GM20000 (cell line): Measurements from ENCODE around the gene GDF7.

Experiments
- DNase-seq: peaks from one replicate; pipeline ENCODE4 v3.0.0; 2012; ENCODE audit warnings: low spot score
- TF ChIP-seq, protein P1 (sequence below): IDR thresholded peaks from 2 replicates; pipeline ENCODE4 v1.5.1; 2012; ENCODE audit warnings: mild to moderate bottlenecking, control low read depth; ENCODE audit errors: extremely low read depth, missing control alignments

Gene GDF7

DNA sequence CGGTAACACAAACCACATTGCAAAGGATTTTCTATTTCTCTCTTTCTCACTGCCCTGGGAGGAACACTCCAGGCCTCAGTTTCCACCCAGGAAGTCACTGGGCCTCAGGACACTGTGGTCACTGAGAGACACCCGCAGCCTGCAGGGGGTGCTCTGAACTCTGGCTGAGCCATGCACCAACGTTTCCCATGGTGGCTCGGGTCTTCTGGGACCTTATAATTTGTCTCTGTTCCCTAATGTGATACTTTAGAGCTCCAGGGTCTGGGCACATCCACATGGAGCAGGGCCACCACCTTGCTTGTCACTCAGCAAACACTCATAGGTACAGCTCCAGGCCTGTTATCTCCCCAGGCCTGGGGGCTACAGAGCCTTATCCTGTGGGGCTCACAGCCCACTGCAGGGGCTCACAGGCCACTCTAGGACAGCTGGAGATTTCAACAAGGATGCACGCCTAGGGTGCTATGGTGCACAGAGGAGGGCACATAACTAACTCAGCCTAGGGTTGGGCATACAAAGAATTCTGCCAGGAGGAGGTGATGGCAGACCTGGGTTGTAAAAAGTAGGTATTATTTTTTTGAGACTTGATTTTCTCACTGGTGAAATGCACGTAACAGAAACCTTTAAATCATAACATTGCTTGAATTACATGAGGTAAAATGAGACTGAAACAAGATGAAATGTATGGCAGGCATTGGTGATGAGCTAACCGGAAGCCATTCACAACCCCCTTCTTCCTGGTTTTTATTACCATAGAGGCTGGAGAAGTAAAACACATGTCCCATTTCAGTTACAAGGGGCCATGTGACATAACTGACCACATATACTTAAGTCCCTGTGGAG is 13.0 kb upstream of the GDF7 start:
- TF ChIP-seq, protein P1, sequence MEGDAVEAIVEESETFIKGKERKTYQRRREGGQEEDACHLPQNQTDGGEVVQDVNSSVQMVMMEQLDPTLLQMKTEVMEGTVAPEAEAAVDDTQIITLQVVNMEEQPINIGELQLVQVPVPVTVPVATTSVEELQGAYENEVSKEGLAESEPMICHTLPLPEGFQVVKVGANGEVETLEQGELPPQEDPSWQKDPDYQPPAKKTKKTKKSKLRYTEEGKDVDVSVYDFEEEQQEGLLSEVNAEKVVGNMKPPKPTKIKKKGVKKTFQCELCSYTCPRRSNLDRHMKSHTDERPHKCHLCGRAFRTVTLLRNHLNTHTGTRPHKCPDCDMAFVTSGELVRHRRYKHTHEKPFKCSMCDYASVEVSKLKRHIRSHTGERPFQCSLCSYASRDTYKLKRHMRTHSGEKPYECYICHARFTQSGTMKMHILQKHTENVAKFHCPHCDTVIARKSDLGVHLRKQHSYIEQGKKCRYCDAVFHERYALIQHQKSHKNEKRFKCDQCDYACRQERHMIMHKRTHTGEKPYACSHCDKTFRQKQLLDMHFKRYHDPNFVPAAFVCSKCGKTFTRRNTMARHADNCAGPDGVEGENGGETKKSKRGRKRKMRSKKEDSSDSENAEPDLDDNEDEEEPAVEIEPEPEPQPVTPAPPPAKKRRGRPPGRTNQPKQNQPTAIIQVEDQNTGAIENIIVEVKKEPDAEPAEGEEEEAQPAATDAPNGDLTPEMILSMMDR: no peak
- DNase-seq: no peak

DNA sequence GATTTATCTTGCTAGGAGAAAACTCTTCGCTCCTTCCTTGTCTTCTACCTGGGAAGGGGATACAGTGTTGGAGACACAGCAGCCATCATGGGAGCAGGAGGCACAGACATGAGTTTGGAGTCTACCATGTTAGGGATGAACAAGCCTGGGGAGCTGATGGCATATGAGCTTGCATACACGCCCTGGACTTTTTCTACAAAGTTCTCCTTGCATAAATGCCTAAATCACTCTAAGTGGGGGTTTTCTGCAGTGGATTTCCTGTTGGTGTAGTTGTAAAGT is 12.5 kb upstream of the GDF7 start:
- TF ChIP-seq, protein P1: no peak
- no peak for DNase-seq

DNA sequence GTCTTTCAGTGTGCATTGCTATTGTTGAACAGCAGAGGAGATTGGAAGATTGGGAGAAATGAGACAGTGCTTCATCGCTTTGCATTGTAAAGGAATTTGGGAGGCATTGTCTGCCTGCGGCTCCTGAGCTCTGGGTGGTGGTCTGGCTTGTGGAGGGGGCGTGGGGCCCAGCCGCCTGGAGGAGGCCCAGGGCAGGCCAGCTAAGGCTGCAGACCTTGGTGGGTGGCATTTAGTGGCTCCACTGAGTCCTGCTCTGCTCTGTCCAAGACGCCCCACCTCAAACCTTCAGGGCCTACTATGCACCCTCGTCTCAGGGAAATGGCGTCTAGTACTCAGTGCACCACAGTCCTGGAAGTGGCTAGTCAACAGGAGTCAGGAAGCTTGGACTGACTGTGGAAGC is 10.4 kb upstream of the GDF7 start:
- TF ChIP-seq, protein P1: no peak
- DNase-seq: no peak

DNA sequence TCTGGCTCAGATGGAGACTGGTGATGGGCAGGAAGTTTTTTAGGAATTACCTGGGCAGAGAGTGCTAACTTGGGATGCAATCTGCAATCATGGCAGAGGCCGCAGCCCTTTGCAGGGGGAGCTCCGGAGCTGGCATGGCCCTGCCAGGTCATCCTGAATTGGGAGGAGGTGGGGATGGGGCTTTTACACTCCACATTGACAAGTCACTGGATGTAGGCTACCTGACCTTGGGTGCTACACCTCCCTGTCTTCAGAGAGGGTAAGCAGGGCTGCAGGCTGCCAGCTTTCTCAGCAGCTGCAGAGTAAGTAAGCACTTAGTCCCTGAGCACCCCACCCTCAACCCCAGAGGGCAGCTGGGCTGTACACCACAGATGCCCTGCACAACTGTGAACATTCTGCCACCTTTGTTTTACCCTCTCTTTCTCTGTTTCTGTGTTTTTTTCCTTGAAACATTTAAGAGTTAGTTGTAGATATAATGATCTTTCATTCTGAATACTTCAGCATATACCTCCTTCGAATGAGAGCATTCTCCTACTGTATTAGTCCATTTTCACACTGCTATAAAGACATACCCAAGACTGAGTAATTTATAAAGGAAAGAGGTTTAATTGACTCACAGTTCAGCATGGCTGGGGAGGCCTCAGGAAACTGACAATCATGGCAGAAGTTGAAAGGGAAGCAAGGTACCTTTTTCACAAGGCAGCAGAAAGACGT is 9.3 kb upstream of the GDF7 start:
- DNase-seq: no peak
- TF ChIP-seq, protein P1: no peak

DNA sequence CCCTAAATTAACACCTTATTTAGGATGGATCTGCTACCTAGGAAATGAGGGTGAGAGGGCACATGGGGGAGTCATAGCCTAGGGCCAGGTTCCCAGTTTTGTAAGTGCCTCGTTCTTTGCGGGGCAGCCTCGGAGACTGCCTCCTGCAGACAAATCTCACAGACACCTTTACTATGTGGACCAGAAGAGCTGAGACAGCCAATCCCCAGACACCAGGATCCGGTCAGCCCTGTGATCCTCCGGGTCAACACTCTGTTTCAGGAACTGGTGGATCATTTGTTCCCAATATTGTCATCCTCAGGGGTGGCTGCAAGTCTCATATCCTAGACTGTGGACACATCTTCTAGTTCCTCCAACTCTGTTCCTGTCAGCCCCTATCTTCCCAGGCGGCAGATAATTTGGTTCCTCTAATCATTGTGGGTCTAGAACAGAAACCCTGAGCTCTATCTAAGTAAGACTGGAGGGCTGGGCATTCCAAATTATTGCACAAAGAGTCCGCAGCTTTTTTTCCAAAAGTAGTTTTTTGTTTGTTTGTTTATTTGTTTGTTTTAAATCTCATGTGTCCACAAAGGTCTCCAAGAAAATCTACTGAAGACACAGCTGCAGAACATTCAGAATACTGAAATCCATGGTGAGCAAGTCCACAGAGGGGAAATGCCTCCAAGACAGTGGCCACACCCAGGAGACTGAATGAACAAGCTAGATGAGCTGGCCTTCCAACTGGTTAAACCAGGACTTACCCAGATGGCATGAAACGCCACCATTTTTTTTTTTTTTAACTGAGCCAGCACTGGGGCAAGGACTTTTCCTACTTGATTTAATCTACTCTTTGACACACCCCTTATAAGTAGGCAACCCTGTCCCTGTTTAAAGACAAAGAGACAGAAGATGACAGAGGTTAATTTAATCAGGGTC is 6.2 kb upstream of the GDF7 start:
- no peak for DNase-seq
- TF ChIP-seq, protein P1: no peak

DNA sequence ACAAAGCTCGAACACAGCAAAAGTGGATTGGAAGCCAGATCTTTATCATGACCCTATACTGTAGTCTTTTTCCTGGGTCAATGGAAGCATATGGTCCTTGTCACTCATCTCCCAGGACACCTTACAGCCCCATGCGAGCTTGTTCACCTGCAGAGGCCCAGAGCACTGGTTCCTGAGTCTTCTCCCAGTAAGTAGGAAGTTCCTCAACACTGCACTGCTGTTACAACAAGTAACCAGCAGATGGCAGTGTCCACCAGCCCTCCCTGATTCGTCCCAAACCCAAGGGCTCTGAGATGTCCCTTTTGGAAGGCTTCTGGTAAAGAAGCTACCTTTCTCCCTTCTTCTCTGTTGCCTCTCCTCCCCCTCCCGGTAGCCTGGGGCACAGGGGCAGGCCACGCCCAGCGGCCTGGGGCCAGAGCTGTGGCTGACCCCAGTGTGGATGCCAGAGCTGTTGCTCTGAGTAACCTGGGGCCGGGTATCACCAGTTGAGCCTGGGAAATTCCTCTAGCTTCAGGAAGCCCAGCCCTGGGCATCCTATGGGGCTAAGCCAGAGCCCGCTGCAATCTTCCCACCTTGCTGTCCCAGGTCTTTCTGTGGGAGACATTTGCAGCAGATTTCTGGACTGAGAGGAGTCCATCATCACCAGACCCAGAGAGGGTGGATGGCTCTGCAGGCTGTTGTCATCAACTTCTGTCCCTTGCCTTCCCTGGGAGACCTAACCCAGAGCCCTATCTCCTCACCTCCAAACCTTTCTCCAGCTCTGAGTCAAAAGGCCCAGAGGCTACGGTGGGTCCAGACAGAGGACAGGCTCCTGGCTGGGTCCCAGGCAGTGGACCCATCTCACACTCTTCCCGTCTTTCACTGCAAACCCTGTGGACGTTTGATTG is 5.3 kb upstream of the GDF7 start:
- peak; percentile 84 for DNase-seq
- TF ChIP-seq, protein P1: peak; percentile 89
